H1 (cell line): ENCODE results near the gene CDKL5. TPM values are rescaled to one million over a fixed set of nuclear protein-coding genes. Genes with fewer than 3 reads are reported as not detected.

Experiments used
- CTCF ChIA-PET: fragments of 300-600 bp; sonication (Branson Sonifier 250); formaldehyde crosslinking; loops from one replicate; lab custom pipeline; 2021; ENCODE audit not compliant: partially characterized antibody; lab: Charles Lee
- POLR2A ChIA-PET: fragments of 300-600 bp; sonication (Branson Sonifier 250); formaldehyde crosslinking; loops from one replicate; lab custom pipeline; 2021; ENCODE audit warnings: inconsistent platforms; ENCODE audit not compliant: partially characterized antibody; lab: Charles Lee
- DNase-seq, 2 experiments: peaks; one replicate each; pipeline versions ENCODE4 v3.0.0 to v3.0.0-alpha.2; 2010 to 2022; ENCODE audit warnings: low spot score in 2 of 2, low read depth in 1 of 2, mixed read lengths in 1 of 2
- FAIRE-seq: peaks from 2 replicates; lab custom pipeline; 2011; peaks lifted over from hg19 to GRCh38; lab: Jason Lieb, UNC
- H2AFZ ChIP-seq: 2 replicates; pipeline ENCODE4 v1.8.1; 2012; ENCODE audit warnings: low read length, inconsistent platforms
- H2AK5ac ChIP-seq: 2 replicates; pipeline ENCODE4 v1.6.1; 2013; ENCODE audit warnings: low read depth, low read length
- H2BK120ac ChIP-seq: replicated peaks from 2 replicates; pipeline ENCODE3; 2013; ENCODE audit warnings: low read depth, low read length, inconsistent platforms
- H2BK12ac ChIP-seq: 2 replicates; pipeline ENCODE4 v1.6.1; 2013; ENCODE audit warnings: low read depth, low read length
- H2BK15ac ChIP-seq: 2 replicates; pipeline ENCODE4 v1.6.1; 2013; ENCODE audit warnings: low read length
- H2BK20ac ChIP-seq: 2 replicates; pipeline ENCODE4 v1.6.1; 2013; ENCODE audit warnings: low read length
- H2BK5ac ChIP-seq: 2 replicates; pipeline ENCODE4 v1.6.1; 2013; ENCODE audit warnings: low read depth, low read length
- H3K14ac ChIP-seq: 2 replicates; pipeline ENCODE4 v1.6.1; 2013; ENCODE audit warnings: inconsistent platforms; ENCODE audit not compliant: insufficient read length
- H3K18ac ChIP-seq: 2 replicates; pipeline ENCODE4 v1.6.1; 2013; ENCODE audit warnings: low read length; ENCODE audit errors: extremely low read depth
- H3K23ac ChIP-seq: 2 replicates; pipeline ENCODE4 v1.6.1; 2013; ENCODE audit warnings: inconsistent platforms; ENCODE audit not compliant: insufficient read length
- H3K23me2 ChIP-seq: 2 replicates; pipeline ENCODE4 v1.6.1; 2013; ENCODE audit warnings: low read depth, low read length
- H3K27ac ChIP-seq: 2 replicates; pipeline ENCODE4 v1.6.1; 2011; ENCODE audit warnings: low read depth, low read length, inconsistent platforms
- H3K27me3 ChIP-seq, 4 experiments: replicated peaks in 1 of 4; 1 replicate in 1 of 4; 2 replicates in 3 of 4; pipeline versions ENCODE4 v1.6.1 to v1.8.1; 2011 to 2013; ENCODE audit warnings: low read length in 3 of 4, mild to moderate bottlenecking in 3 of 4, inconsistent platforms in 2 of 4, mixed read lengths in 2 of 4, moderate library complexity in 1 of 4; ENCODE audit not compliant: control insufficient read depth in 3 of 4, insufficient read depth in 3 of 4; ENCODE audit errors: extremely low read depth in 1 of 4
- H3K36me3 ChIP-seq, 4 experiments: 2 replicates each; pipeline versions ENCODE4 v1.6.1 to v1.8.1; 2011 to 2013; ENCODE audit warnings: mild to moderate bottlenecking in 4 of 4, low read length in 3 of 4, moderate library complexity in 2 of 4, control low read depth in 1 of 4, inconsistent platforms in 1 of 4; ENCODE audit not compliant: insufficient read depth in 4 of 4, control insufficient read depth in 2 of 4
- H3K4ac ChIP-seq: replicated peaks from 2 replicates; pipeline ENCODE3; 2013; ENCODE audit warnings: low read length, low read depth, mixed read lengths, inconsistent platforms; ENCODE audit not compliant: insufficient read length
- H3K4me1 ChIP-seq, 4 experiments: replicated peaks in 1 of 4; 1 replicate in 1 of 4; 2 replicates in 3 of 4; pipeline versions ENCODE4 v1.6.1 to v1.8.1; 2011 to 2013; ENCODE audit warnings: low read length in 3 of 4, inconsistent platforms in 2 of 4, mixed read lengths in 1 of 4; ENCODE audit not compliant: insufficient read depth in 4 of 4, control insufficient read depth in 3 of 4
- H3K4me2 ChIP-seq, 2 experiments: 2 replicates each; pipeline versions ENCODE4 v1.6.1 to v1.8.1; 2011 to 2013; ENCODE audit warnings: low read depth in 2 of 2, low read length in 2 of 2, control low read depth in 1 of 2, inconsistent platforms in 1 of 2, mild to moderate bottlenecking in 1 of 2; ENCODE audit not compliant: insufficient read depth in 1 of 2
- H3K4me3 ChIP-seq, 4 experiments: fragments of 200-600, 300-600 bp in 1 of 4; sonication (generic), shearing (Covaris generic), sonication (Bioruptor Twin) in 1 of 4; 2 replicates each; pipeline versions ENCODE4 v1.5.1 to v1.8.1; 2011 to 2016; ENCODE audit warnings: low read length in 4 of 4, low read depth in 3 of 4, control low read depth in 2 of 4, inconsistent platforms in 2 of 4, mild to moderate bottlenecking in 2 of 4, mixed read lengths in 1 of 4, moderate library complexity in 1 of 4; ENCODE audit not compliant: insufficient read depth in 2 of 4; ENCODE audit errors: extremely low read depth in 1 of 4
- H3K56ac ChIP-seq: replicated peaks from 2 replicates; pipeline ENCODE3; 2013; ENCODE audit warnings: low read depth, mild to moderate bottlenecking, mixed read lengths, low read length, inconsistent platforms; ENCODE audit not compliant: insufficient read length
- H3K79me1 ChIP-seq: 2 replicates; pipeline ENCODE4 v1.6.1; 2013; ENCODE audit warnings: low read depth, low read length, control low read depth
- H3K79me2 ChIP-seq, 2 experiments: 2 replicates each; pipeline versions ENCODE4 v1.6.1 to v1.8.1; 2012 to 2013; ENCODE audit warnings: low read length in 2 of 2, mild to moderate bottlenecking in 2 of 2, inconsistent platforms in 1 of 2; ENCODE audit not compliant: insufficient read depth in 2 of 2, control insufficient read depth in 1 of 2
- H3K9ac ChIP-seq, 4 experiments: replicated peaks in 1 of 4; 1 replicate in 1 of 4; 2 replicates in 3 of 4; pipeline versions ENCODE4 v1.6.1 to v1.8.1; 2011 to 2013; ENCODE audit warnings: low read depth in 3 of 4, low read length in 3 of 4, control low read depth in 2 of 4, mild to moderate bottlenecking in 2 of 4, moderate library complexity in 2 of 4, inconsistent platforms in 1 of 4; ENCODE audit errors: extremely low read depth in 1 of 4
- H3K9me3 ChIP-seq, 2 experiments: 2 replicates each; pipeline versions ENCODE4 v1.6.1 to v1.8.1; 2012 to 2013; ENCODE audit warnings: mild to moderate bottlenecking in 2 of 2, moderate library complexity in 2 of 2, control low read depth in 1 of 2, inconsistent platforms in 1 of 2, low read depth in 1 of 2, low read length in 1 of 2, mixed read lengths in 1 of 2; ENCODE audit not compliant: insufficient read depth in 2 of 2
- H4K20me1 ChIP-seq, 2 experiments: replicated peaks in 1 of 2; 2 replicates each; pipeline versions ENCODE3 to v1.8.1; 2011 to 2013; ENCODE audit warnings: inconsistent platforms in 2 of 2, low read length in 2 of 2, mild to moderate bottlenecking in 1 of 2; ENCODE audit not compliant: insufficient read depth in 2 of 2, control insufficient read depth in 1 of 2
- H4K5ac ChIP-seq: 2 replicates; pipeline ENCODE4 v1.6.1; 2013; ENCODE audit warnings: low read length, low read depth, mixed read lengths, inconsistent platforms; ENCODE audit not compliant: insufficient read length
- H4K8ac ChIP-seq: 2 replicates; pipeline ENCODE4 v1.8.0; 2013; ENCODE audit warnings: mild to moderate bottlenecking, moderate library complexity, low read length, inconsistent platforms; ENCODE audit not compliant: insufficient read depth; ENCODE audit errors: extremely low read depth
- H4K91ac ChIP-seq: replicated peaks from 2 replicates; pipeline ENCODE3; 2013; ENCODE audit warnings: low read length, mixed read lengths, inconsistent platforms; ENCODE audit not compliant: insufficient read length
- E2F6 ChIP-seq: IDR thresholded peaks from 2 replicates; pipeline ENCODE4 v1.6.1; 2012; ENCODE audit warnings: inconsistent platforms
- KDM1A ChIP-seq: fragments of 200-600, 300-600 bp; sonication (generic); IDR thresholded peaks from 2 replicates; pipeline ENCODE4 v1.7.1; 2016; ENCODE audit warnings: mild to moderate bottlenecking, low read length, borderline replicate concordance
- MAFK ChIP-seq: IDR thresholded peaks from 2 replicates; pipeline ENCODE4 v1.6.1; 2012; ENCODE audit warnings: low read depth, mild to moderate bottlenecking, improper control_type of control experiment, low read length
- MAX ChIP-seq: IDR thresholded peaks from 2 replicates; pipeline ENCODE4 v1.6.1; 2012; ENCODE audit warnings: inconsistent platforms
- RAD21 ChIP-seq, 2 experiments: IDR thresholded peaks in 1 of 2; conservative IDR thresholded peaks in 1 of 2; 2 replicates each; pipeline ENCODE4 v1.6.1; 2011; ENCODE audit warnings: low read depth in 2 of 2, low read length in 2 of 2, improper control_type of control experiment in 1 of 2, inconsistent platforms in 1 of 2, mild to moderate bottlenecking in 1 of 2, moderate library complexity in 1 of 2
- TAF1 ChIP-seq: IDR thresholded peaks from 2 replicates; pipeline ENCODE4 v1.6.1; 2011; ENCODE audit warnings: mild to moderate bottlenecking, low read depth, low read length
- WGBS, 2 experiments: shearing (Covaris generic) in 1 of 2; methylation state at CpG; one replicate each; pipeline versions ENCODE4 v1.1.6 to v1.1.7; 2013 to 2015; ENCODE audit warnings: low lambda C conversion rate in 2 of 2, mixed read lengths in 2 of 2, inconsistent platforms in 1 of 2, low coverage in 1 of 2, missing lambda C conversion rate in 1 of 2; ENCODE audit not compliant: insufficient replicate concordance in 2 of 2, insufficient coverage in 1 of 2, insufficient read length in 1 of 2; ENCODE audit errors: extremely low coverage in 1 of 2, missing lambda C conversion rate in 1 of 2; 5-methylcytosine and 5-hydroxymethylcytosine counted together
- polyA plus RNA-seq, 7 experiments: library from polyadenylated mRNA; depleted of rRNA in 3 of 7; stranded (reverse) in 5 of 7; unstranded in 2 of 7; fragments of >200 nt in 5 of 7; fragments of 200-250 nt in 2 of 7; gene quantifications; 1 replicate in 5 of 7; 2 replicates in 1 of 7; 4 replicates in 1 of 7; pipeline versions ENCODE4 v1.2.1 to v1.2.3, GENCODE V29; 2011 to 2013; ENCODE audit warnings: missing spikeins in 2 of 7, mixed read lengths in 2 of 7
- total RNA-seq: library from RNA; stranded (reverse); fragmentation: NEBNext Ultra II Directional; extraction: Animal tissue kit (Norgen Biotek cat#: 25700); gene quantifications from 2 replicates; pipeline ENCODE4 v1.2.1, GENCODE V29; 2021

Gene CDKL5
- total and polyA plus RNA-seq, 2 of the 8 experiments (the other 6 are each of a cell fraction or from before 2014, with no cell fraction given): 5.5 to 15.6 TPM

GRCh38 chrX:18640686-18641085 is 215.3 kb downstream of the CDKL5 start:
- Histone ChIP-seq H3K23ac (no peak overlapping the region), H4K8ac (no peak overlapping the region), H3K23me2 (no peaks in the 10 kb centered on the region), H3K27ac (no peak overlapping the region), H3K36me3 (no peaks in the 10 kb centered on the region; a peak in 1 of 8 replicates), H2BK5ac (0 out of 2 replicates have a peak overlapping the region, but pooled peaks have one; percentile 44), H4K5ac (peak overlapping the region; percentile 61), H3K4me3 (no peak overlapping the region; a peak in 1 of 8 replicates), H3K79me2 (no peaks in the 10 kb centered on the region), H4K91ac (no peak overlapping the region), H2BK20ac (no peak overlapping the region), H2BK120ac (no peak overlapping the region), H3K14ac (no peak overlapping the region), H3K4me1 (peaks cover 0 to 5% (median 0%) of the 10 kb centered on the region in 4 experiments; a peak in 2 of 7 replicates), H3K4me2 (peak overlapping the region; percentile 14 to 51; a peak in 3 of 4 replicates), H3K56ac (no peak overlapping the region), H2BK15ac (no peak overlapping the region), H3K79me1 (no peaks in the 10 kb centered on the region), H2BK12ac (no peak overlapping the region), H3K18ac (no peak overlapping the region; the same call in 1 of the 2 replicates), H2AK5ac (no peak overlapping the region), H3K9ac (no peak overlapping the region; a peak in 1 of 7 replicates), H4K20me1 (no peaks in the 10 kb centered on the region), H2AFZ (no peak overlapping the region), H3K9me3 (no peaks in the 10 kb centered on the region), H3K27me3 (no peaks in the 10 kb centered on the region), H3K4ac (no peak overlapping the region)
- FAIRE-seq (no peak), DNase-seq (peak in 1 of 2 experiments; percentile 54)
- 20% methylated on average over 7 of the region's 10 CpGs; no CpG with 5 or more reads in 1 of the 2 experiments for WGBS, 2 experiments
- ChIA-PET POLR2A (interaction anchor here (0.8 to 1.3 kb wide), 2 partner anchors 8 to 9 kb away, joined by 3 to 5 read pairs; no protein-coding TSS in a partner anchor), CTCF (interaction anchor here (0.8 to 2.0 kb wide), 2 partner anchors 14 to 36 kb away, joined by 3 to 10 read pairs; no protein-coding TSS in a partner anchor)
- TF ChIP-seq TAF1 (0 out of 2 replicates have a peak, but pooled peaks have one; percentile 13), KDM1A (no peak), MAX (peak; percentile 91), RAD21 (IDR thresholded peaks at IDR 0.05 in 1 of 2, conservative IDR thresholded peaks at IDR 0.05 in 1 of 2; ENCODE audit: low read depth in 2 of 2, low read length in 2 of 2) (0 out of 4 replicates have a peak, but pooled peaks of 1 of the 2 experiments have one; percentile 10), MAFK (no peak), E2F6 (peak; percentile 88)
